Measurements from ENCODE around the gene FDXR. TPM values are rescaled to one million over a fixed set of nuclear protein-coding genes. Genes with fewer than 3 reads are reported as not detected.

Gene FDXR
- polyA plus RNA-seq, 3 donors = 2.5 to 7.3 (median 6.2) TPM

GRCh38 chr17:74852237-74853047, 20.4 kb downstream of the FDXR start:
- H3K27ac ChIP-seq (ENCODE audit: low read depth in 1 of 2, low read length in 2 of 2) = no peak overlapping the region
- peaks cover 25 to 71% of the 10 kb centered on the region in 2 donors for H3K27me3 ChIP-seq (ENCODE audit: control insufficient read depth in 2 of 2, insufficient read depth in 2 of 2, low read length in 2 of 2)
- H3K4me3 ChIP-seq (replicated peaks in 1 of 3; ENCODE audit: low read depth in 2 of 3, low read length in 3 of 3) = no peak overlapping the region
- intact Hi-C loops (cut with micrococcal nuclease) = loop anchor here in 1 of 2 donors (5.0 kb wide), 1 partner anchor 45 kb away; no protein-coding TSS in a partner anchor
- no peak overlapping the region for H3K9ac ChIP-seq (ENCODE audit: insufficient read depth, low read length, poor library complexity, severe bottlenecking)
- H3K36me3 Mint-ChIP-seq = peaks cover 0 to under 1% of the 10 kb centered on the region in 2 donors
- peaks cover 3% of the 10 kb centered on the region for H3K4me1 Mint-ChIP-seq
- peaks cover 0 to 4% of the 10 kb centered on the region in 2 donors for H3K9me3 ChIP-seq (replicated peaks in 1 of 2; ENCODE audit: control insufficient read depth in 1 of 2, insufficient read depth in 1 of 2, low read length in 2 of 2)
- no peak overlapping the region for H2AFZ ChIP-seq (ENCODE audit: insufficient read depth, low read depth, low read length, poor library complexity, severe bottlenecking)
- peaks cover 2 to 9% of the 10 kb centered on the region in 2 donors for H3K4me1 ChIP-seq (ENCODE audit: control insufficient read depth in 1 of 2, insufficient read depth in 2 of 2, low read length in 2 of 2)
- peak overlapping the region; percentile 15 for H3K4me2 ChIP-seq (replicated peaks; ENCODE audit: extremely low read depth, low read length, poor library complexity, severe bottlenecking)
- no peaks in the 10 kb centered on the region for H4K20me1 ChIP-seq (ENCODE audit: insufficient read depth, low read length)
- H3K79me2 ChIP-seq (ENCODE audit: insufficient read depth, low read length) = no peaks in the 10 kb centered on the region
- peaks cover 73 to 90% (median 74%) of the 10 kb centered on the region in 3 donors for H3K27me3 Mint-ChIP-seq (ENCODE audit: low read depth in 3 of 3)
- no peak for TF ChIP-seq CTCF (IDR thresholded peaks at IDR 0.05)
- no peaks in the 10 kb centered on the region for H3K36me3 ChIP-seq (replicated peaks in 1 of 2; ENCODE audit: control insufficient read depth in 1 of 2, insufficient read depth in 2 of 2, low read length in 2 of 2)
- no peak for DNase-seq
- H3K27ac Mint-ChIP-seq = no peak overlapping the region
- 13% methylated on average over 73 of the region's 76 CpGs for WGBS (ENCODE audit: insufficient coverage)
- peak overlapping the region in 1 of 2 donors; percentile 82 for H3K4me3 Mint-ChIP-seq
- H3K9me3 Mint-ChIP-seq = peaks cover 0 to 9% (median 2%) of the 10 kb centered on the region in 7 donors

GRCh38 chr17:74851612-74852236, 21.1 kb downstream of the FDXR start:
- Histone ChIP-seq H3K27ac (ENCODE audit: low read depth in 1 of 2, low read length in 2 of 2) (no peak overlapping the region), H3K27me3 (ENCODE audit: control insufficient read depth in 2 of 2, insufficient read depth in 2 of 2, low read length in 2 of 2) (peaks cover 21 to 64% of the 10 kb centered on the region in 2 donors), H4K20me1 (ENCODE audit: insufficient read depth, low read length) (no peaks in the 10 kb centered on the region), H2AFZ (ENCODE audit: insufficient read depth, low read depth, low read length, poor library complexity, severe bottlenecking) (no peak overlapping the region), H3K79me2 (ENCODE audit: insufficient read depth, low read length) (no peaks in the 10 kb centered on the region), H3K4me2 (replicated peaks; ENCODE audit: extremely low read depth, low read length, poor library complexity, severe bottlenecking) (no peak overlapping the region), H3K4me1 (ENCODE audit: control insufficient read depth in 1 of 2, insufficient read depth in 2 of 2, low read length in 2 of 2) (peaks cover 2 to 9% of the 10 kb centered on the region in 2 donors), H3K9ac (ENCODE audit: insufficient read depth, low read length, poor library complexity, severe bottlenecking) (no peak overlapping the region), H3K4me3 (replicated peaks in 1 of 3; ENCODE audit: low read depth in 2 of 3, low read length in 3 of 3) (no peak overlapping the region), H3K9me3 (replicated peaks in 1 of 2; ENCODE audit: control insufficient read depth in 1 of 2, insufficient read depth in 1 of 2, low read length in 2 of 2) (peaks cover 0 to 4% of the 10 kb centered on the region in 2 donors), H3K36me3 (replicated peaks in 1 of 2; ENCODE audit: control insufficient read depth in 1 of 2, insufficient read depth in 2 of 2, low read length in 2 of 2) (no peaks in the 10 kb centered on the region)
- TF ChIP-seq CTCF (IDR thresholded peaks at IDR 0.05) = no peak
- intact Hi-C loops (cut with micrococcal nuclease) = loop anchor here in 1 of 2 donors (5.0 kb wide), 1 partner anchor 44 kb away; no protein-coding TSS in a partner anchor
- Mint-ChIP-seq H3K36me3 (peaks cover 0 to under 1% of the 10 kb centered on the region in 2 donors), H3K9me3 (peaks cover 0 to 9% (median 2%) of the 10 kb centered on the region in 7 donors), H3K4me1 (peaks cover 3% of the 10 kb centered on the region), H3K4me3 (peak overlapping the region in 1 of 2 donors; percentile 72), H3K27me3 (ENCODE audit: low read depth in 3 of 3) (peaks cover 65 to 82% (median 67%) of the 10 kb centered on the region in 3 donors), H3K27ac (no peak overlapping the region)
- no peak for DNase-seq
- WGBS (ENCODE audit: insufficient coverage) = 62% methylated on average over 19 of the region's 29 CpGs
